Activated CD4-positive, alpha-beta T cell treated with anti-CD3 and anti-CD28 coated beads, Interleukin-2, amount 10 ng/mL, durations not matched to agents 7 days and 5 days (primary cell): Measurements from ENCODE around the gene FXYD6. TPM values are rescaled to one million over a fixed set of nuclear protein-coding genes. Genes with fewer than 3 reads are reported as not detected.

Experiments used
- CTCF ChIA-PET: fragments of 350-600 bp; sonication (Branson Sonifier 250); formaldehyde crosslinking; loops from one replicate; lab custom pipeline; 2021; ENCODE audit warnings: antibody characterized with exemption; lab: Charles Lee
- POLR2A ChIA-PET: fragments of 350-600 bp; sonication (Branson Sonifier 250); formaldehyde crosslinking; loops from one replicate; lab custom pipeline; 2021; ENCODE audit warnings: antibody characterized with exemption; lab: Charles Lee
- DNase-seq: peaks from one replicate; pipeline ENCODE4 v3.0.0-alpha.2; 2020
- H3K27ac Mint-ChIP-seq: one replicate; pipeline ENCODE4 v1.8.0; 2021; ENCODE audit warnings: mild to moderate bottlenecking, moderate library complexity, mixed read lengths
- H3K27me3 Mint-ChIP-seq: one replicate; pipeline ENCODE4 v1.8.0; 2021; ENCODE audit warnings: mixed read lengths
- H3K36me3 Mint-ChIP-seq: one replicate; pipeline ENCODE4 v1.8.0; 2021; ENCODE audit warnings: low read depth, mixed read lengths
- H3K4me1 Mint-ChIP-seq: one replicate; pipeline ENCODE4 v1.8.0; 2021; ENCODE audit warnings: mixed read lengths
- H3K4me3 Mint-ChIP-seq: one replicate; pipeline ENCODE4 v1.8.0; 2021; ENCODE audit warnings: mild to moderate bottlenecking, moderate library complexity, mixed read lengths
- H3K9me3 Mint-ChIP-seq: one replicate; pipeline ENCODE4 v1.8.0; 2021; ENCODE audit warnings: mixed read lengths
- total RNA-seq, 2 experiments: library from RNA; stranded (reverse); gene quantifications; one replicate each; pipeline ENCODE4 v1.2.3, GENCODE V29; 2021

Gene FXYD6
- total RNA-seq, 2 experiments from 2014 or later, result not detected

DNA sequence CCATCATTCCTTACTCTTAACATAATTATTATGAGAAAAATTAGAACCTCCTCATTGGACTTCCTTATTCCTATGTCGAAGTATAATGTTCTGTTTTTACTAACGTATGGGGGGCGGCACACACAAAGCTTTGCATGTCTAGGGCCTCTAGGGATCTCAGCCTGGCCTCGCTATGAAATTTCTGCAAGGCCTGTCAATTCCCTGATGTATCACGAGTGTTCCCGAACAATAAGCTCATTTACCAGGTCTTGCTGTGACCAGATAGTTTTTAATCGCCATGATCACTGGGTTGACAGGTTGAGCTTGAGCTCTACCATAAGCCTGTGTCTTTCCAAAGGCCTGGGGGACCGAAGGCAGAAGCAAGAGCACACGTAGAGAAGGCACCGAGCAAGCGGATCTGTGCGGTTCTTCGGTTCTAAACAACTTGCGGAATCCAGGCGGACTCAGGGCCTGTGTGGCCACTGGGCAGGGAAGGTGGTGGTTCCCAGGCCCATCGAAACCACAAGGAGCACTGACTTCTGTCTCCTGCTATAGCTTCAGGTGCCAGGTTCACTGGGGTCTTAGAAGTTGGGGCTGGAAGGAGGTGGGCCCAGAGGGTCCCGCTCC, 41.5 kb downstream of the FXYD6 start:
- no peak overlapping the region for H3K27ac Mint-ChIP-seq
- ChIA-PET CTCF (interaction anchor here (0.6 to 4.1 kb wide), 9 partner anchors 8 to 218 kb away, joined by 3 to 27 read pairs (median 4); partner anchors contain the start of gene IL10RA), POLR2A (no interaction called here)
- H3K36me3 Mint-ChIP-seq, result no peaks in the 10 kb centered on the region
- H3K4me3 Mint-ChIP-seq, result no peak overlapping the region
- H3K27me3 Mint-ChIP-seq, result peaks cover 14% of the 10 kb centered on the region
- H3K9me3 Mint-ChIP-seq, result no peaks in the 10 kb centered on the region
- peaks cover 19% of the 10 kb centered on the region for H3K4me1 Mint-ChIP-seq
- DNase-seq, result no peak

GRCh38 chr11:117834068-117834810, 42.2 kb downstream of the FXYD6 start:
- ChIA-PET POLR2A (no interaction called here), CTCF (interaction anchor here (0.8 to 4.1 kb wide), 9 partner anchors 9 to 219 kb away, joined by 3 to 27 read pairs (median 4); partner anchors contain the start of gene FXYD2)
- no peak for DNase-seq
- Mint-ChIP-seq H3K9me3 (no peaks in the 10 kb centered on the region), H3K4me1 (peaks cover 24% of the 10 kb centered on the region), H3K27ac (no peak overlapping the region), H3K27me3 (peaks cover 14% of the 10 kb centered on the region), H3K36me3 (no peaks in the 10 kb centered on the region), H3K4me3 (no peak overlapping the region)

DNA sequence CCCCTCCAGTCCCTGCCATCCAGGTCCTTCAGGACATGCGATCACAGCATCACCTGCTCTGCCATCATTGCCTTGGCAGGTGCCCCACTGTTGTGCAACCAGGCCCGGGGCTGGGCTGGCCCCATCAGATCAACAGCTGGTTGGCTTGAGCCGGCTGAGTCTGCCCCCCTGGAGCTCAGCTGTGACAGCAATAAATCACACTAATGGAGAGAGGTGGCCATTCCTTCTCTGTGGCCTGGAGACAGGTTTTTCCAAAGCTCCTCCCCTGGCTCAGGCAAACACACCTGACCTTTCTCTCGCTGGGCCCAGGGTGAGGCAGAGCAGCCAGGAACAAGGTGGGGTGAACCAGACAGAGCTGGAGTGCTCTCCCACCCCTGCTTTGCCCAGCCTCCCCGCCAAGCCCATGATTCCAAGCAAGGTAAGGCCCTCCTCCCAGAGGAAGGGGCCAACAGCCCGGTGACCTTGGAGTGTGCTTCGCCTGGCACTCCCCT, 43.0 kb downstream of the FXYD6 start:
- Mint-ChIP-seq H3K27me3 (peaks cover 9% of the 10 kb centered on the region), H3K4me3 (no peak overlapping the region), H3K4me1 (peaks cover 32% of the 10 kb centered on the region), H3K27ac (no peak overlapping the region), H3K9me3 (no peaks in the 10 kb centered on the region), H3K36me3 (no peaks in the 10 kb centered on the region)
- DNase-seq, result no peak
- ChIA-PET POLR2A (no interaction called here), CTCF (interaction anchor here (1.1 to 4.1 kb wide), 8 partner anchors 10 to 220 kb away, joined by 3 to 27 read pairs (median 8); partner anchors contain the start of gene FXYD2)

DNA sequence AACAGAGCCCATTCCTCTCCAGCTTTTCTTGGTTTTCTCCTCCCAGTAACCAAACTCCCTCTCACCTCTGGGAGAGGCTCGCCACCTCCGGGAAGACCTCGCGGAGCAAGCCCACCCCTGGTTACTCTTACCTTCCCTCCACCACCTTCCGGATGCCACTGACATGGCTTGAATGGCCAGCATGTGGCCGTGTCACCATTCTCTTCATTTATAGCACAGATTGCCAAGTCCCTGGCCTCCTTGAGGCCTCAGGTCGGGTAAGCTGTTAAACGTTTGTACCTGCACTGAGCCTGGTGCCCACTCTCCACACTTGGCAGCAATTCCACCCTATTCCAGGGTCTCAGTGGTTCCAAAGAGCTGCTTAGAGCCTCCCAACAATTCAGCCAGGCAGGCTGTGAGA, 43.9 kb downstream of the FXYD6 start:
- DNase-seq, result no peak
- Mint-ChIP-seq H3K36me3 (no peaks in the 10 kb centered on the region), H3K27ac (no peak overlapping the region), H3K27me3 (peaks cover 4% of the 10 kb centered on the region), H3K4me3 (no peak overlapping the region), H3K4me1 (peaks cover 39% of the 10 kb centered on the region), H3K9me3 (no peaks in the 10 kb centered on the region)
- ChIA-PET CTCF (interaction anchor here (1.4 to 4.1 kb wide), 5 partner anchors 9 to 114 kb away, joined by 3 to 27 read pairs (median 9); partner anchors contain the start of gene FXYD2), POLR2A (no interaction called here)

DNA sequence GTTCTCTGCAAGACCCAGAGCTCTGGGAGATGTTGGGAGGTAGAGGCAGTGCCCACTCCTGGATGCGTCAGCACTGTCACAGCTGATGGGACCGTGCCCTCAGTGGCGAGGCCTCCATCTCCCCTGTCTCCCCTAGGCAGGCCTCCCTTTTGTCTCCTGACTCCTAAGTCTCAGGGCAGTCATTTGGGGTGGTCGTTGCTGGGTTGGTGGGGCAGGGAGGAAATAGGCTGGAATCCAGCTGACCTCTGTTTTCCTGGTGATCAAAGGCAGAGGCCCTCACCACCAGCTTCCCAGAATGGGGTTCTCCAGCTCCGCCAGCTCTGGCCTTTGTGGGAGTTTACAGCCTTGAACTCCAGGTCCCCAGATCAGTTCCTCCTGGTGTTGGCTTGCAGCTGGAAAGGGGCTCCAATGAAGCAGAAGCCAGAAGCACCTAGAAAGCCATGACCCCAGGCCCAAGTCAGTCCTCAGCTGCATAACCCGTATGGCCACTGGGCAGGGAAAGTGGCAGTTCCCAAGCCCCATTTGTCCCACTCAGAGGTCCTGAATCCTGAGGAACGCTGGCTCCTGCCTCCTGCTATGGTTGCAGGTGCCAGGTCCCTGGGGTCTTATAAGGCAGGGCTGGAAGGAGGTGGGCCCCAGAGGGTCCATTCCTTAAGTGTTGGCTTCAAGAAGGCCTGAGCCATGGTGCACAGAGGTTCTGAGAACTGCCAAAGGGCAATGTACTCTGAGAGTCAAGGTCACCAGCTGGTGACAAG, 44.6 kb downstream of the FXYD6 start:
- no peaks in the 10 kb centered on the region for H3K36me3 Mint-ChIP-seq
- no peak overlapping the region for H3K27ac Mint-ChIP-seq
- DNase-seq, result no peak
- H3K4me1 Mint-ChIP-seq, result peaks cover 41% of the 10 kb centered on the region
- no peaks in the 10 kb centered on the region for H3K9me3 Mint-ChIP-seq
- ChIA-PET CTCF (interaction anchor here (1.4 to 4.1 kb wide), 5 partner anchors 8 to 115 kb away, joined by 3 to 27 read pairs (median 9); partner anchors contain the start of gene FXYD2), POLR2A (no interaction called here)
- peaks cover 2% of the 10 kb centered on the region for H3K27me3 Mint-ChIP-seq
- no peak overlapping the region for H3K4me3 Mint-ChIP-seq

GRCh38 chr11:117830674-117831351, 45.6 kb downstream of the FXYD6 start:
- H3K36me3 Mint-ChIP-seq, result no peaks in the 10 kb centered on the region
- CTCF ChIA-PET, result interaction anchor here (1.0 to 1.5 kb wide), 3 partner anchors 12 to 89 kb away, joined by 3 to 4 read pairs (median 3); no protein-coding TSS in a partner anchor
- no peak for DNase-seq
- peaks cover 41% of the 10 kb centered on the region for H3K4me1 Mint-ChIP-seq
- peak overlapping the region; percentile 84 for H3K27ac Mint-ChIP-seq
- no peak overlapping the region for H3K4me3 Mint-ChIP-seq
- peaks cover 2% of the 10 kb centered on the region for H3K27me3 Mint-ChIP-seq
- no peaks in the 10 kb centered on the region for H3K9me3 Mint-ChIP-seq
- POLR2A ChIA-PET, result no interaction called here

DNA sequence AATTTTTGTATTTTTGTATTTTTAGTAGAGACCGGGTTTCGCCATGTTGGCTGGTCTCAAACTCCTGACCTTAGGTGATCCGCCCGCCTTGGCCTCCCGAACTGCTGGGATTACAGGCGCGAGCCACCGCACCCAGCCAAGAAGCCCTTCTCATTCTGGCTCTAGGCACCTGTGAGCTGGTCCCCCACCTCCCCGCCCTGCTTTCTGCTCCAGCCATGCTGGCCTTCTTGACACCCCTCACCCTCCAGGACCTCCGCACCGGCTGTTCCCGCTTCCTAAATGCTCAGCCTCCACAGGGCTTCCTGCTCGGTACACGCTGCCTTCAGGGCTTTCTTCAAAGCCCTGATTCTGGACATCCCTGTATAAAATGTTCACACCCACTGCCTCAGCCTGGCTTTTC, 46.4 kb downstream of the FXYD6 start:
- H3K27me3 Mint-ChIP-seq, result peaks cover 2% of the 10 kb centered on the region
- no peak overlapping the region for H3K4me3 Mint-ChIP-seq
- peaks cover 46% of the 10 kb centered on the region for H3K4me1 Mint-ChIP-seq
- H3K27ac Mint-ChIP-seq, result peak overlapping the region; percentile 84
- H3K9me3 Mint-ChIP-seq, result no peaks in the 10 kb centered on the region
- DNase-seq, result no peak
- no peaks in the 10 kb centered on the region for H3K36me3 Mint-ChIP-seq
- CTCF ChIA-PET, result interaction anchor here (1.0 to 4.8 kb wide), 4 partner anchors 11 to 115 kb away, joined by 3 to 48 read pairs (median 4); no protein-coding TSS in a partner anchor
- POLR2A ChIA-PET, result no interaction called here

- DNase-seq, result no peak
- H3K4me1 Mint-ChIP-seq, result peaks cover 52% of the 10 kb centered on the region
- no peaks in the 10 kb centered on the region for H3K9me3 Mint-ChIP-seq
- H3K36me3 Mint-ChIP-seq, result no peaks in the 10 kb centered on the region
- POLR2A ChIA-PET, result no interaction called here
- no peak overlapping the region for H3K27ac Mint-ChIP-seq
- CTCF ChIA-PET, result interaction anchor here (1.5 to 4.8 kb wide), 3 partner anchors 13 to 116 kb away, joined by 3 to 48 read pairs (median 3); no protein-coding TSS in a partner anchor
- H3K27me3 Mint-ChIP-seq, result peaks cover 2% of the 10 kb centered on the region
- no peak overlapping the region for H3K4me3 Mint-ChIP-seq
Measured at GRCh38 chr11:117829369-117829725, 47.1 kb downstream of the FXYD6 start.

DNA sequence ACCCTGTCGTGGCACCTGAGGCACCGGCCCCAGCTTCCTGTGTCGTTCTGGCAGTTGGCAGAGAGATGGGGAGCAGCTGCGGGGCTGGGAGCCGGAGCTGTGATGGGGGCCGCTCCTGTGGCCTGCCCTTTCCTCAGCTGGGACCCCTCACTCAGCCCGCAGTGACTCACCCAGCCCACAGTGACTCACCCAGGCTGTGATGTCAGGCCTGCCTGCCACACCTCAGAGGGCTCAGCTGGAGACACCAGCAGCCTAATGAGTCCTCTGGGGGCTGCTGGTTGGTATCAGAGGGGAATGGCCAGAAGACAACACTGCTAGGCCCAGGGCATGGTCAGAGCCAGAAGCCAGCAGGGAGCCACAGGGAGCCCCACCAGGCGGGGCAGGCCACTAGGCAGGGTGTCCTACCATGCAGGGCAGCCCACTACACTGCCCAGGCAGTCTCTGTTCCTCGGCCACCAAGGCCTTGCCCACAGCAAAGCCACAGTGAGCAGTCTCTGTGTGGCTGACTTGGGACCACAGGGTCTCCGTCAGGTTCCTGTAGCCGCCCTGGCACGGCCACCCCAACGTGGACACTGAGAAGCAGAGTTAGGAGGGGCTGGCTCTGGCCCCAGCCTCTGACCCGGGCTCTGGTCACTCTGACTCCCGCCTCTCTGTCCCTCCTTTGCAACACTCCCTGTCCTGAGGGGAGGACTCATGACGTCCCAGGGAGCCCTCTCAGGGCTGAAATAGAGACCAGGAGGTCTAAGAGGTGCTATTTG, 47.7 kb downstream of the FXYD6 start:
- Mint-ChIP-seq H3K9me3 (no peaks in the 10 kb centered on the region), H3K4me3 (peak overlapping the region; percentile 13), H3K27ac (peak overlapping the region; percentile 82), H3K4me1 (peaks cover 58% of the 10 kb centered on the region), H3K27me3 (peaks cover 2% of the 10 kb centered on the region), H3K36me3 (no peaks in the 10 kb centered on the region)
- POLR2A ChIA-PET, result interaction anchor here (0.5 kb wide), 1 partner anchor 220 kb away, joined by 4 read pairs; no protein-coding TSS in a partner anchor
- peak; percentile 70 for DNase-seq
- CTCF ChIA-PET, result interaction anchor here (1.0 to 4.8 kb wide), 7 partner anchors 12 to 224 kb away, joined by 3 to 48 read pairs (median 12); no protein-coding TSS in a partner anchor

DNA sequence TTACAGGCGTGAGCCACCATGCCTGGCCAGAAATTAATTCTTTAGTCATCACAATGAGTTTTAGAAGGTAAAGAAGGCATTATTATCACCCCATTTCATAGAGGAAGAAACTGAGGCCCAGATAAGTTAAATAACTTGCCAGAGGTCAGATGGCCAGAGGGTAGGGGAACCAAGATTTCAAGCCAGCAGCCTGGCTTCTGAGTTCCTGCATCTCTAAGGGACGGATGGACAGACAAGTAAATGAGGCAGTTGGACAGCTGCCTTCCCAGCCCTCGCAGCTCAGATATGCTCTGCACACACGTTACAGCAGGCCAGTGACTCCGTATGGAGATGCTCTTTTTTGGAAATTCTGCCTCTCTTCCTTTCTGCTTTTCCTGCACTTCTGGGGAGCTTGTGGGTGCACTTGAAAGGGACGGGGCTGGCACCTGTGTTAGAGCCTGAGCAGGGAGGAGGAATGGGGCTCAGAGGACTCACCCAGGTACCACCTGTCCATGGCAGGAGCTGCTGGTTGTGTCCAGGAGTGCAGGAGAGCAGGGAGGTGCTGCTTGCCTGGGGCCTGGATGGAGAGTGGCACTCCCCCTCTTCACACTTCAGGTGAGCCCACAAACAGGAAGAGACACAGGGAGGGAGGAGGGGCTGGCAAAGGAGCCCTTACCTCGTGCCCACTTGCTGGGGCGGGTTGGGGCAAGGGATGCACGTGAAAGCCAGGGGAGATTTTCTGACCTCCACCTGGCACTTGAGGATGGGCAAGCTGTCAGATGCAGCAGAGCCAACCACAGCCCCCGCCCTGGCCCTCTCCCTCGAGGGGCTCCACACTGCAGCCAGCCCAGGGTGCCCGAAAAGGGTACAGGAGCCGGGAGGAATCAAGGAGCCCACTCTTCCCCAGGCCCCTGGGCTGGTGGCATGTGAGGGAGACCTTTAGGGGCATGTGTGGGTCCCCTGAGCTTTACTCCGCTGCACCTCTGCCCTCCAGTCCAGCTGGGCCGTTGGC, 48.6 kb downstream of the FXYD6 start:
- Mint-ChIP-seq H3K9me3 (no peaks in the 10 kb centered on the region), H3K27ac (peak overlapping the region; percentile 82), H3K36me3 (no peaks in the 10 kb centered on the region), H3K4me3 (no peak overlapping the region), H3K4me1 (peaks cover 68% of the 10 kb centered on the region), H3K27me3 (peaks cover 2% of the 10 kb centered on the region)
- DNase-seq, result no peak
- ChIA-PET CTCF (interaction anchor here (0.9 to 4.8 kb wide), 7 partner anchors 11 to 225 kb away, joined by 3 to 48 read pairs (median 12); no protein-coding TSS in a partner anchor), POLR2A (interaction anchor here (1.1 kb wide), 1 partner anchor 150 kb away, joined by 3 read pairs; no protein-coding TSS in a partner anchor)
